ENCODE measurements around the gene SHISA9.

DNA sequence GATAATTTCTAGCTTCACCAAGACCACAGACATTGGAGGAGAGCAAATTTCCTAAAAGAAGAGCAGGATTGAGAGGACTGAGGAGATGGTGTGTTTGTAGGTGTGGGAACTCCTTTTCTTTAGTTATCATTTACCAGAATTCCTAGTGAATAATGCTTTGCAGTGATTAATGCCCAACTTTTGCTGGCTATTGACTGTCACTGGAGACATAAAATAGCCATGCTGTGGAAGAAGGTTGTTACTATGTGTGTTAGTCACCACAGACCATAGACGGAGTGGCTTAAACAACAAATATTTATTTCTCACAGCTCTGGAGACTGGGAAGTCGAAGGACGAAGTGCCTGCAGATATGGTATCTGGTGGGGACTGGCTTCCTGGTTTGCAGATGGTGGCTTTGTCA, 179.1 kb downstream of the SHISA9 start:
- TF ChIP-seq GATA1 (IDR thresholded peaks at IDR 0.05; ENCODE audit: low read depth, low read length) = no peak
- no peak for TF ChIP-seq POLR2A (IDR thresholded peaks at IDR 0.05; ENCODE audit: low read length)

Measured in erythroblast (primary cell).